ENCODE results near the gene CACNA1D.

GRCh38 chr3:53675942-53676341 lies 181.5 kb downstream of the CACNA1D start:
- no peak for TF ChIP-seq MAX (IDR thresholded peaks at IDR 0.05)
- TF ChIP-seq CTCF (IDR thresholded peaks at IDR 0.05 in 2 of 3, conservative IDR thresholded peaks at IDR 0.05 in 1 of 3; ENCODE audit: borderline replicate concordance in 1 of 3, insufficient read depth in 1 of 3, low read depth in 2 of 3, low read length in 2 of 3): 0 out of 6 replicates have a peak, but pooled peaks of 1 of the 3 experiments have one; percentile 4
- no peak for TF ChIP-seq EZH2 (IDR thresholded peaks at IDR 0.05)
- TF ChIP-seq ZNF274 (IDR thresholded peaks at IDR 0.05; ENCODE audit: low read depth, low read length): no peak
- TF ChIP-seq EZH2phosphoT487 (IDR thresholded peaks at IDR 0.05; ENCODE audit: borderline replicate concordance): no peak
- TF ChIP-seq POLR2A (IDR thresholded peaks at IDR 0.05; ENCODE audit: borderline replicate concordance, extremely low read depth, insufficient read depth, insufficient read length): no peak
- TF ChIP-seq SP1 (IDR thresholded peaks at IDR 0.05; ENCODE audit: low read depth): no peak
- no peak for TF ChIP-seq POLR2AphosphoS5 (IDR thresholded peaks at IDR 0.05; ENCODE audit: low read depth, low read length)
- TF ChIP-seq ZBTB33 (IDR thresholded peaks at IDR 0.05; ENCODE audit: extremely low read depth, insufficient replicate concordance, low read length): no peak
- no peak for TF ChIP-seq RAD21 (IDR thresholded peaks at IDR 0.05; ENCODE audit: low read depth)
- no peak for TF ChIP-seq REST (IDR thresholded peaks at IDR 0.05; ENCODE audit: low read depth)
- TF ChIP-seq EGR1 (IDR thresholded peaks at IDR 0.05; ENCODE audit: low read depth): no peak
- no peak for TF ChIP-seq ZFX (IDR thresholded peaks at IDR 0.05)
- no peak for TF ChIP-seq SIN3A (IDR thresholded peaks at IDR 0.05; ENCODE audit: low read depth)

Measured in HCT116 (cell line).